ENCODE measurements around the gene KIAA1217. TPM values are rescaled to one million over a fixed set of nuclear protein-coding genes. Genes with fewer than 3 reads are reported as not detected.

Gene KIAA1217
- total and polyA plus RNA-seq, 2 of the 4 experiments (the other 2 are of a cell fraction) = 3.4 to 4.4 TPM

DNA sequence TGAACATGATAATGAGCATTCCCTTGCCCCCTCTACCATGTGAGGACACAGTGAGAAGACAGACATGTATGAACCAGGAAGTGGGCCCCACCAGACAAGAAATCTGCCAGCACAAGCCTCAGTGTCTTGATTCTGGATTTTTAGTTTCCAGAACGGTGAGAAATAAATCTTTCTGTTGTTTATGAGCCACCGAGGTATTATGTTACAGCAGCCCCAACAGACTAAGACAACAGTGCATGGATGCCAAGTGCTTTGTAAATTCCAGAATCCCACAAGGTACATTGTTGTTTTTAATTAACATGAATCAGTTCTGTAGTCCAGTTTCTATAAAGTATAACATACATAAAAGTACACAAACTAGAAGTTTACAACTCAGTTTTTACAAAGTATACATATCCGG lies 352.5 kb downstream of the KIAA1217 start:
- in situ Hi-C loops (cut with MboI; ENCODE audit: low sequenced_read_pairs) = no loop called here

More for the DNA sequence above, 352.5 kb downstream of the KIAA1217 start:
- Histone ChIP-seq H4K91ac (ENCODE audit: insufficient read depth, low read depth, low read length) (no peak overlapping the region), H3K9ac (ENCODE audit: low read depth, low read length) (no peak overlapping the region), H3K79me1 (ENCODE audit: low read depth in 1 of 2, low read length in 2 of 2) (no peaks in the 10 kb centered on the region), H3K23ac (ENCODE audit: low read depth, low read length) (no peak overlapping the region), H3K27me3 (ENCODE audit: control insufficient read depth, insufficient read depth, low read length) (peaks cover 2% of the 10 kb centered on the region; the same call in 1 of the 2 replicates), H3K36me3 (ENCODE audit: control insufficient read depth, insufficient read depth, low read length) (no peaks in the 10 kb centered on the region), H3K14ac (replicated peaks; ENCODE audit: low read depth, low read length) (no peak overlapping the region), H3K56ac (ENCODE audit: extremely low read depth, insufficient read depth, low read length) (no peak overlapping the region), H4K8ac (ENCODE audit: low read depth in 2 of 2, low read length in 2 of 2) (no peak overlapping the region), H2AK9ac (replicated peaks; ENCODE audit: low read depth, low read length, poor library complexity) (no peak overlapping the region), H2BK15ac (ENCODE audit: low read depth, low read length) (no peak overlapping the region), H2BK120ac (ENCODE audit: low read depth, low read length) (no peak overlapping the region), H4K5ac (ENCODE audit: low read depth, low read length) (no peak overlapping the region), H3K4me2 (ENCODE audit: low read depth, low read length) (no peak overlapping the region), H4K20me1 (ENCODE audit: insufficient read depth, low read length) (no peaks in the 10 kb centered on the region), H3K27ac (ENCODE audit: insufficient read depth, low read length) (no peak overlapping the region), H3K4me3 (ENCODE audit: insufficient read depth, low read depth, low read length) (no peak overlapping the region), H3K9me3 (ENCODE audit: control insufficient read depth, insufficient read depth, low read length) (peaks cover 5% of the 10 kb centered on the region; the same call in 1 of the 2 replicates), H3K4ac (ENCODE audit: low read depth, low read length) (no peak overlapping the region), H3K9me1 (ENCODE audit: insufficient read depth, low read length) (no peaks in the 10 kb centered on the region), H2AFZ (replicated peaks; ENCODE audit: low read length, poor library complexity) (no peak overlapping the region), H3K4me1 (ENCODE audit: control insufficient read depth, insufficient read depth, low read length) (no peaks in the 10 kb centered on the region), H3K18ac (ENCODE audit: low read depth, low read length) (no peak overlapping the region), H2AK5ac (ENCODE audit: low read depth, low read length) (no peak overlapping the region), H2BK20ac (ENCODE audit: low read depth, low read length) (no peak overlapping the region), H2BK5ac (ENCODE audit: low read depth, low read length, poor library complexity, severe bottlenecking) (no peak overlapping the region)
- intact Hi-C loops (cut with micrococcal nuclease) (no loop called here), dilution Hi-C loops (cut with HindIII; ENCODE audit: low sequenced_read_pairs, unreplicated experiment) (no loop called here)
- TF ChIP-seq RAD21 (IDR thresholded peaks at IDR 0.05; ENCODE audit: low read length) (no peak), BHLHE40 (IDR thresholded peaks at IDR 0.05; ENCODE audit: low read depth, low read length) (no peak), RCOR1 (IDR thresholded peaks at IDR 0.05; ENCODE audit: insufficient replicate concordance, low read length) (no peak), MAZ (IDR thresholded peaks at IDR 0.05; ENCODE audit: borderline replicate concordance, low read depth, low read length) (no peak), CTCF (conservative IDR thresholded peaks at IDR 0.05; ENCODE audit: low read depth, low read length) (no peak), SMC3 (IDR thresholded peaks at IDR 0.05; ENCODE audit: low read depth, low read length) (no peak), CHD1 (IDR thresholded peaks at IDR 0.05; ENCODE audit: low read depth, low read length) (no peak), RFX5 (IDR thresholded peaks at IDR 0.05; ENCODE audit: low read depth, low read length) (no peak), FOS (IDR thresholded peaks at IDR 0.05; ENCODE audit: low read depth, low read length) (no peak), MAFK (IDR thresholded peaks at IDR 0.05; ENCODE audit: low read depth, low read length) (no peak), NFE2L2 (IDR thresholded peaks at IDR 0.05; ENCODE audit: low read depth, low read length) (no peak)
- TF ChIP-seq, protein P1, sequence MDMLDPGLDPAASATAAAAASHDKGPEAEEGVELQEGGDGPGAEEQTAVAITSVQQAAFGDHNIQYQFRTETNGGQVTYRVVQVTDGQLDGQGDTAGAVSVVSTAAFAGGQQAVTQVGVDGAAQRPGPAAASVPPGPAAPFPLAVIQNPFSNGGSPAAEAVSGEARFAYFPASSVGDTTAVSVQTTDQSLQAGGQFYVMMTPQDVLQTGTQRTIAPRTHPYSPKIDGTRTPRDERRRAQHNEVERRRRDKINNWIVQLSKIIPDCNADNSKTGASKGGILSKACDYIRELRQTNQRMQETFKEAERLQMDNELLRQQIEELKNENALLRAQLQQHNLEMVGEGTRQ (IDR thresholded peaks at IDR 0.05; ENCODE audit: low read depth, low read length) = no peak
- CTCF ChIA-PET = no interaction called here
- ATAC-seq (ENCODE audit: low read depth) = no peak
- peak; percentile 4 for DNase-seq
- POLR2A ChIA-PET (ENCODE audit: unreplicated experiment) = no interaction called here
- no CpG with 5 or more reads among the region's 3 CpGs for WGBS, 2 experiments (ENCODE audit: extremely low coverage in 2 of 2, insufficient read length in 1 of 2)
- no TSS peak for BruUV-seq (replicated peaks)
